A549 treated with DMSO at 1 μM for 4 hours (cell line): Measurements from ENCODE around the gene PDLIM4. TPM values are rescaled to one million over a fixed set of nuclear protein-coding genes. Genes with fewer than 3 reads are reported as not detected.

Experiments used
- total RNA-seq: library from RNA; stranded (reverse); fragments of 200-300 nt; extraction: Qiagen RNA extraction; gene quantifications from 5 replicates; pipeline ENCODE4 v1.2.3, GENCODE V29; 2022; ENCODE audit warnings: low read depth

Gene PDLIM4, protein sequence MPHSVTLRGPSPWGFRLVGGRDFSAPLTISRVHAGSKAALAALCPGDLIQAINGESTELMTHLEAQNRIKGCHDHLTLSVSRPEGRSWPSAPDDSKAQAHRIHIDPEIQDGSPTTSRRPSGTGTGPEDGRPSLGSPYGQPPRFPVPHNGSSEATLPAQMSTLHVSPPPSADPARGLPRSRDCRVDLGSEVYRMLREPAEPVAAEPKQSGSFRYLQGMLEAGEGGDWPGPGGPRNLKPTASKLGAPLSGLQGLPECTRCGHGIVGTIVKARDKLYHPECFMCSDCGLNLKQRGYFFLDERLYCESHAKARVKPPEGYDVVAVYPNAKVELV
- total RNA-seq = 0.08 to 0.50 TPM (median 0.19 TPM) in 4 of 5 replicates, not detected in the other

DNA sequence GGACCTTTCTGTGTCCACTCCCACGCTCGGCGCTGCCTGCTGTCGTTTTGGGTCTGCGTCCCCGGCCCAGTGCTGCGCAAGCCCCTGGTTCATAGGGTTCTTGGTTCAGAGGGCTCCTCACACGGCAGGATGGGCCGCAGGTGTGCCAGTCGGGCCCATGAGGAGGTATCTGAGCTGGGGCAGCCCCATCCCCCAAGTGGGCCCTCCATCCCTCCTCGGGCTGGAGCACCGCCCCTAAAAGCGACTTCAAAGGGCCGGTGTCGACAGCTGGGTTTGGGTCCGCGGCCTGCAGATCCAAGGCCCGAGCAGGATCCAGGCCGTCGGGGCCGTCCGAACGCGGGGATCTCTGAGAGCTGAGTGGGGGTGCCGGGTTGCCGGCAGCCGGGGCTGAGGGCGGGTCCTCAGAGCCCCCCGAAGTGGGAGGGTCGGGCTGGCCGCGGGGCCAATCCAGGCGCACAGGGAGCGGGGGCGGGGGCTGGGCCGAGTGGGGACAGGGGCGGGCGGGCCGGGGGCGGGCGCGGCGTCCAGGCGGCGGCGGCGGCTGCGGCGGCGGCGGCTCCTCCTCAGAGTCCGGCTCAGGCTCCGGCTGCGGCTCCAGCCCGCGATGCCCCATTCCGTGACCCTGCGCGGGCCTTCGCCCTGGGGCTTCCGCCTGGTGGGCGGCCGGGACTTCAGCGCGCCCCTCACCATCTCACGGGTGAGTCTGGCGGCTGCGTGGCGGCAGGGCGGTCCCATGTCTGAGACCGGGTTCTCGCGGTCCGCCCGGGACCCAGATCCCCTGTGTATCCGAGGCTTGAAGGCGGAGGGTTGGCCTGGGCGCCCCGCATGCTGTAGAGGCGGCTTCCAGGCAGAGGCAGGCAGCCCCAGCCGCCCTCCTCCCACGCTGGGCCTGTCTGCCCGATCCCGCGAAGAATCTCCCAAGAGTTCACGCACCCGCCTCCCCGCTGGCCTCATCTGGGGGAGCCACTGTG is at the start of gene PDLIM4:
TSS of gene PDLIM4 (plus strand) at position 566 of the 971 bp plus-strand sequence. CDS start at position 605, 39 bp downstream.

DNA sequence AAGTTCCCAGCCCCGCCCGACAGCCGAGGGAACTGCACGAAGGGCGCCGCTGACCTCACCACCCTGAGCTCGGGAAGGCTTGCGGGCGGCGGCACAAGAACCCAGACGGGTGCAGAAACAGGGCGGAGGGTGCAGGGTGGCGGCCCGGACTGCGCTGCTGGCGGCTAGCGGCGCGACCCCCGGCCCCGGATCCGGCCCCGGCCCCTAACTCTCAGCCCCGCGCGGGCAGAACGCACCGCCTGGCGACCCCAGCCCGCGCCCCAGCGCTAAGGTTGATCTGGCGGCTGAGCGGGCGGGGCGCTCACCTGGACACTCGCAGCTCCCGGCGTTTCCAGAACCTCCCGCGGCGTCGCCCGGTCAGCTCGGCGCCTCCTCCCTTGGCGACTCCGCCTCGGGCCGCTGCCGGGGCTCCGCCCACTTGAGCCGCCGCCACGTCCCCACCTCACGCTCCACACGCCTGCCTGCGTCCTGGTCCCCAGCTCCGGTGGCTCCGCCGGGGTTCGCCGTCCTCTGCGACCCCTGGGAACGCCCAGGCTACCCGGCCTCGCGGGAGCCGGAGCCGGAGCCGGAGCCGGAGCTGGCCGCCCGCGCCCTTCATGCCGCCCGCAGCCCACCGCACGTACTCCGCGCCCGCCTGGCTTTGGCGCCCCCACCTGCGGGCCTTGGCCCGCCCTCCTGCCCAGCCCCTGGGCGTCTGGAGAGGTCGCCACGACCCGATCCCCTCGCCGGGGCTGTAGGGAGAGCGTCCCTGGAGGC is 29.8 kb upstream of the PDLIM4 start, which contains the start of gene P4HA2:
TSS of gene P4HA2 (minus strand) at position 369 of the 756 bp plus-strand sequence. CDS start 9,227 bp downstream, outside the sequence.

DNA sequence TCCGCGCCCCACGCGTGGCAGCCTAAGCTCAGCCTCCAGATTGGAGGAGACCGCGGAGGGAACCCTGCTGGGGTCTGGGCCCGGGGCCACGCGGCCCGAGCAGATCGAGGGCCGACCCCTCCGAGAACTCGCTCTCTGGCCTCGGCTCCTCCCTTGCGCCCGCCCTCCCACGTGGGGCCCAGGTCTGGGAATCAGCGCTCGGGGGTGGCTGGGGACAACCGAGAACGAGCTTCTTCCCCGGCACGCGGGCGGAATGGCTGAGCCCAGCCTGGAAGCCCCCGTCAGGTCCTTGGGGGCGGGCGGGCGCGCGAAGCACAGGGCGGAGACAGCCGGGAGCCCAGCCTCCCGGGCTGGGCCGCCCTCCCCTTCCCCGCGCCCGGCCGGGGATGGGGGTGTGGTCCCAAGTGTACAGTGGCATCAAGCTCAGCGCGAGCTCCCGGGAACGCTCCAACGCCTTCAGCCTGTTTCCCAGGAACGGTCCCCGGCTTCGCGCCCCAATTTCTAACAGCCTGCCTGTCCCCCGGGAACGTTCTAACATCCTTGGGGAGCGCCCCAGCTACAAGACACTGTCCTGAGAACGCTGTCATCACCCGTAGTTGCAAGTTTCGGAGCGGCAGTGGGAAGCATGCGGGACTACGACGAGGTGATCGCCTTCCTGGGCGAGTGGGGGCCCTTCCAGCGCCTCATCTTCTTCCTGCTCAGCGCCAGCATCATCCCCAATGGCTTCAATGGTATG is 36.7 kb downstream of the PDLIM4 start, which contains the start of gene SLC22A4:
TSS of gene SLC22A4 (plus strand) at position 403 of the 736 bp plus-strand sequence. CDS start at position 626, 223 bp downstream.

Other genes with a start within 250 kb of the PDLIM4 start
- 0.07 to 0.16 TPM (median 0.10 TPM) in 4 of 5 replicates, not detected in the other for gene ACSL6, start 246.0 kb upstream of the PDLIM4 start, total RNA-seq
- gene IL3, start 197.0 kb upstream of the PDLIM4 start, total RNA-seq = not detected in 5 replicates
- gene CSF2, start 183.9 kb upstream of the PDLIM4 start, total RNA-seq = 0.49 to 1.2 TPM (median 0.52 TPM) in 5 replicates
- 36.9 to 45.1 TPM (median 42.4 TPM) in 5 replicates for gene P4HA2, start 29.8 kb upstream of the PDLIM4 start, total RNA-seq
- 3.6 to 5.5 TPM (median 4.1 TPM) in 5 replicates for gene SLC22A4, start 36.7 kb downstream of the PDLIM4 start, total RNA-seq
- 14.8 to 18.7 TPM (median 16.1 TPM) in 5 replicates for gene SLC22A5, start 112.0 kb downstream of the PDLIM4 start, total RNA-seq
- gene IRF1, start 233.1 kb downstream of the PDLIM4 start, total RNA-seq = 31.5 to 39.9 TPM (median 34.6 TPM) in 5 replicates